Measurements from ENCODE around the gene IQCH.

The IQCH gene

DNA sequence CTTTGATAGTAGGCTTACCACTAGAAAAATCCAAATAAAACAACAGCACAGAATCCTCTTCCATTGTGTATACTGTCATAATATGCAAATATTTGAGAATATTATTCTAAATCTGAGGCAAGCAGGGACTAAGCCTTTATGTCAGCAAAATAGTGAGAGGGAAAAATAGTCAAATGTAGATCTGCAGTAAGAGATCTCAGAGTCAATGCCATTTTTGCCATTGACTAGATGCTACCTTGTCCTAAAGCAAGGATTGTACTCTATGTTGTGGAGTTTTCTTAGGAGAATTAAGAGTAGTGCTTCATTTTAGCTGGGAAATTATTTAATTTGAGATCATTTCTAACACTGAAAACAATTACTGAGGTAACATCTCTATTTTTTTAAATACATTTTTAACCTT is 50.2 kb downstream of the IQCH start:
- H3K27ac ChIP-seq: no peak overlapping the region
- TF ChIP-seq ZFX (IDR thresholded peaks at IDR 0.05): no peak
- TF ChIP-seq, protein P1, sequence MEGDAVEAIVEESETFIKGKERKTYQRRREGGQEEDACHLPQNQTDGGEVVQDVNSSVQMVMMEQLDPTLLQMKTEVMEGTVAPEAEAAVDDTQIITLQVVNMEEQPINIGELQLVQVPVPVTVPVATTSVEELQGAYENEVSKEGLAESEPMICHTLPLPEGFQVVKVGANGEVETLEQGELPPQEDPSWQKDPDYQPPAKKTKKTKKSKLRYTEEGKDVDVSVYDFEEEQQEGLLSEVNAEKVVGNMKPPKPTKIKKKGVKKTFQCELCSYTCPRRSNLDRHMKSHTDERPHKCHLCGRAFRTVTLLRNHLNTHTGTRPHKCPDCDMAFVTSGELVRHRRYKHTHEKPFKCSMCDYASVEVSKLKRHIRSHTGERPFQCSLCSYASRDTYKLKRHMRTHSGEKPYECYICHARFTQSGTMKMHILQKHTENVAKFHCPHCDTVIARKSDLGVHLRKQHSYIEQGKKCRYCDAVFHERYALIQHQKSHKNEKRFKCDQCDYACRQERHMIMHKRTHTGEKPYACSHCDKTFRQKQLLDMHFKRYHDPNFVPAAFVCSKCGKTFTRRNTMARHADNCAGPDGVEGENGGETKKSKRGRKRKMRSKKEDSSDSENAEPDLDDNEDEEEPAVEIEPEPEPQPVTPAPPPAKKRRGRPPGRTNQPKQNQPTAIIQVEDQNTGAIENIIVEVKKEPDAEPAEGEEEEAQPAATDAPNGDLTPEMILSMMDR (conservative IDR thresholded peaks at IDR 0.05): no peak

DNA sequence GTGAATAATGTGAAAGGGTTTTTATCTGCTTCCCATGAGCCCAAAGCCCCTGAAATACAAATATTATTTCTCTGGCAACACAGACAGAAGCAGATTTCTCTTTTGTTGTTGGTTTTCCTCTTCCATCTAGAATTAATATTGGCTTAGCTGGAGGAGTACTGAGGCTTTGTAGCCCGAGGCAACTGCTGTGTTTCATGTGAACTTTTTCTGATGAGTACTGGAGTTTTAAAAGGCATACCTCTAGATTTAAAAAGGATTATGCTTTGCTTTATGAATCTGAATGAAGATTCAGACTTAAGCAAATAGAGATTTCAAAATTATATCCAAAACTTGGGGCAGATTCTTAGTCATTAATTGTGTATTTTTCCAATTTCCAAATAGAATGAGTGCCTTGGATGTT is 50.9 kb downstream of the IQCH start:
- TF ChIP-seq ZFX (IDR thresholded peaks at IDR 0.05): no peak
- TF ChIP-seq, protein P1 (conservative IDR thresholded peaks at IDR 0.05): no peak
- no peak overlapping the region for H3K27ac ChIP-seq

DNA sequence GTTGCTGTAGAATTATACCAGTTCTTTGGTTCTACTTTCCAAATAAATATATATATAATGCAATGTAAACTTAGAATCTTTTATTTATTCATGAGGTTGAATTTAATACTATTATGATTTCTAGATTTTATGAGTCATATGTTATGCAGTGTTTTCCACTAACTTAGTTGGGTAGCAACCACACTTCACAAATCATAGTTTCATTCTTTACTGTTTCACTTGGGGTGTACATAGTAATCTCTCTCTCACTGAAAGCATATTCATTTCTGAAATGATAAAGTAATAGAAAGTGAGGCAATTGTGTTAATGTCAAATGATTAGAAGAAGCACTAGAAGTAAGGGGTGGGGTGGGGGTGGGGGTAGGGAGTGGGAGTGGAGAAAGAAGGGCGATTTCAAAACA is 52.6 kb downstream of the IQCH start:
- H3K27ac ChIP-seq: no peak overlapping the region
- TF ChIP-seq ZFX (IDR thresholded peaks at IDR 0.05): no peak
- TF ChIP-seq, protein P1 (conservative IDR thresholded peaks at IDR 0.05): no peak

DNA sequence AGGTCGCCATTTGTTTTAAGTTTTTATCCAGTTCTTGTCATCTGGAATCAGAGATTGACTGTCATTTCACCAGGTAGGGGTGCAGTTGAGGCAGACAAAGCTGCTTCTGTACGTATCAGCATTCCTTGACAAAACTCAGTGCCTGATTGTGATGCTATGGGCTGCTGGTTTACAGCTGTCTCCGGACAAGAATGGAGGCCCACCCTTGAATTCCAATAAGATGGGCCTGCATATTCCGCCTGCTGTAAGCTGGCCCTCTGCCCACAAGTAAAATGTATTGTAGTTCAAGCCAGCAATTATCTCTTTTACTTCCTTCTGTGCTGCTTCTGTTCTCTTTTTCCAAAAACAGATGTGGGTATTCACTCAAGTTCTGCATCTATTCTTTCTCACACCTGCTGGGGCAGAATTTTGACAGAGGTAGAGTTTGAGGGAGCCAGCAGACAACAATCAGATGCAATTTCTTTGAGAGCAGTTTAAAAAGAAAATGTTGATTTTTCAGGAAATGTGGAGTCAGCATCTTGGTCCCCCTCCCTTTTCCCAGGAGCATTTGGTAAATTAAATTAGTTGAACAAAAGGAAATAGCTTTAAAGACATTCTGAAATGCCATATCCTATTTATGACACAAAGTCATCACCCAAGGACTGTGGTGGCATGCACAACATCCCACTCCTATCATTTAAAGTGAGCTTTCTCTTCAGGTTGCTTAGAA is 53.5 kb downstream of the IQCH start:
- TF ChIP-seq, protein P1 (conservative IDR thresholded peaks at IDR 0.05): no peak
- no peak overlapping the region for H3K27ac ChIP-seq

DNA sequence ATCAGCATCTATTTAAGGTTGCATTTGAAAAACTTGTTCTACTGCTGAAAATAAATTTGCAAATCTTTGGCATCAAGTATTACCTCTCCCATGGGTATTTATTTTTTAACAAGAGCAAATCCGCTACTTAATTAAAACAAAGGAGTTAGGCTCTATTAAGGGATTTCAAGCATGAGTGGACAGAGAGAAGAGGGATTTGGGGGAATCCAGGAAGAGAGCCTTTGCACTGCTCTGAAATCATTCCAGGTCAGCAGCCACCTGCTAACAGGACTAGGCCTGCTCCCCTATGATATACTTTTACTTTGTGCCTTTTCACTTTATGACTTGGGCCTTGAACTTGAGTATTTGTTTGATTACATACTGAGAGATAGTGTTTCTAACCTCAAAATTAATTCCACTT is 57.1 kb downstream of the IQCH start:
- TF ChIP-seq ZFX (IDR thresholded peaks at IDR 0.05): no peak
- TF ChIP-seq, protein P1 (conservative IDR thresholded peaks at IDR 0.05): no peak
- H3K27ac ChIP-seq: no peak overlapping the region

DNA sequence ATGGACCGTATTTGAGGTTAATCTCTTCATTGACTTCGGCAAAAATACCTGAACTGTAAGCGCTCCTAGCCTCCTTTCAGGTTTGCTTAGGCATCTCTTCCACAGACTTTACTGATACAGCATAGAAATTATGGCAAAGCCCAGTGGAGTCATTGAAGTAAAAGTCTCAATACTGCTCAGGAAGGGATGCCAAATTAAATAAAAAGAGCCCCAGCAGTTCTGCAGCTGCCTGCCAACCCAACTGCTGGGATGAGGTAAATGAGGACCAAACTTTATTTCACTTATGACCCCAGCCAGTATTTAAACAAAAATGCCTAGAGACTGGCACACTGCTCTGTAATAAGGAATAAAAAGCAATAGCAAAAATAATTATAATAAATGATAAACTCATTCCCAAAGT is 65.4 kb downstream of the IQCH start:
- no peak overlapping the region for H3K27ac ChIP-seq

DNA sequence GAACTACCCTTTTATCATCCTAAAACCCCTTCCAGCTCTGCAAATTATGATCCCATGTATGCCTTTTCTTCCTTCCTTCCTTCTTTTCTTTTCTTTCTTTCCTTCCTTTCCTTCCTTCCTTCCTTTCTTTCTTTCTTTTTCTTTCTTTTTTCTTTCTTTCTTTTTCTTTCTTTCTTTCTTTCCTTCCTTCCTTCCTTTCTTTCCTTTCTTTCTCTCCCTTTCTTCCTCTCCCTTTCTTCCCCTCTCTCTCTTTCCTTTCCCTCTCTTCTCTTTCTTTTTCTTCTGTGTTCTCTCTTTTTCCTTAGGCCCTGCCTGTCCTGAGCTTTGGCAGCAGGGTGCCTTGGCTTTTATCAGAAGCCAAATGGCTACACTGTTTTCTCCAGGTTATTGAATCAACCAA is 66.8 kb downstream of the IQCH start:
- TF ChIP-seq, protein P1 (conservative IDR thresholded peaks at IDR 0.05): no peak
- no peak for TF ChIP-seq ZFX (IDR thresholded peaks at IDR 0.05)
- H3K27ac ChIP-seq: no peak overlapping the region

More for the DNA sequence above, 65.4 kb downstream of the IQCH start:
- TF ChIP-seq, protein P1 (conservative IDR thresholded peaks at IDR 0.05): no peak
- no peak for TF ChIP-seq ZFX (IDR thresholded peaks at IDR 0.05)
